ENCODE results near the gene FBXL4.
"Not testable (repeated sequence)": the region's sequence is repeated elsewhere in the genome, so short reads cannot be mapped to it uniquely, and the experiment has no call there.

The FBXL4 gene

GRCh38 chr6:98929498-98930060 is 18.2 kb downstream of the FBXL4 start:
- Mint-ChIP-seq H3K27me3 (no peaks in the 10 kb centered on the region), H3K4me3 (no peak overlapping the region), H3K36me3 (peaks cover 26% of the 10 kb centered on the region), H3K4me1 (ENCODE audit: low read depth) (peaks cover 44% of the 10 kb centered on the region), H3K27ac (no peak overlapping the region), H3K9me3 (ENCODE audit: low read depth) (no peaks in the 10 kb centered on the region)

GRCh38 chr6:98928688-98929087 is 19.1 kb downstream of the FBXL4 start:
- Mint-ChIP-seq H3K36me3 (peaks cover 26% of the 10 kb centered on the region), H3K4me1 (ENCODE audit: low read depth) (peaks cover 37% of the 10 kb centered on the region), H3K27ac (no peak overlapping the region), H3K27me3 (no peaks in the 10 kb centered on the region), H3K9me3 (ENCODE audit: low read depth) (no peaks in the 10 kb centered on the region), H3K4me3 (no peak overlapping the region)

GRCh38 chr6:98927534-98927933 is 20.2 kb downstream of the FBXL4 start:
- no peak overlapping the region for H3K27ac Mint-ChIP-seq
- peaks cover 23% of the 10 kb centered on the region for H3K36me3 Mint-ChIP-seq
- no peaks in the 10 kb centered on the region for H3K27me3 Mint-ChIP-seq
- no peaks in the 10 kb centered on the region for H3K9me3 Mint-ChIP-seq (ENCODE audit: low read depth)
- no peak overlapping the region for H3K4me3 Mint-ChIP-seq
- H3K4me1 Mint-ChIP-seq (ENCODE audit: low read depth), result peaks cover 28% of the 10 kb centered on the region

- Mint-ChIP-seq H3K4me3 (no peak overlapping the region), H3K27me3 (no peaks in the 10 kb centered on the region), H3K36me3 (peaks cover 23% of the 10 kb centered on the region), H3K4me1 (ENCODE audit: low read depth) (peaks cover 24% of the 10 kb centered on the region), H3K27ac (no peak overlapping the region), H3K9me3 (ENCODE audit: low read depth) (no peaks in the 10 kb centered on the region)
Measured at GRCh38 chr6:98925831-98926230, 21.9 kb downstream of the FBXL4 start.

- no peaks in the 10 kb centered on the region for H3K27me3 Mint-ChIP-seq
- no peaks in the 10 kb centered on the region for H3K9me3 Mint-ChIP-seq (ENCODE audit: low read depth)
- no peak overlapping the region for H3K27ac Mint-ChIP-seq
- H3K36me3 Mint-ChIP-seq, result peaks cover 23% of the 10 kb centered on the region
- H3K4me3 Mint-ChIP-seq, result no peak overlapping the region
- peaks cover 20% of the 10 kb centered on the region for H3K4me1 Mint-ChIP-seq (ENCODE audit: low read depth)
Measured at GRCh38 chr6:98924647-98925046, 23.1 kb downstream of the FBXL4 start.

- no peaks in the 10 kb centered on the region for H3K27me3 Mint-ChIP-seq
- no peak overlapping the region for H3K4me3 Mint-ChIP-seq
- H3K36me3 Mint-ChIP-seq, result peaks cover 16% of the 10 kb centered on the region
- no peak overlapping the region for H3K27ac Mint-ChIP-seq
- H3K9me3 Mint-ChIP-seq (ENCODE audit: low read depth), result peaks cover 3% of the 10 kb centered on the region
- peaks cover 11% of the 10 kb centered on the region for H3K4me1 Mint-ChIP-seq (ENCODE audit: low read depth)
Measured at GRCh38 chr6:98920904-98921431, 26.8 kb downstream of the FBXL4 start.

- not testable (repeated sequence) for H3K4me3 Mint-ChIP-seq; H3K27me3 Mint-ChIP-seq; H3K27ac Mint-ChIP-seq; H3K9me3 Mint-ChIP-seq (ENCODE audit: low read depth); H3K4me1 Mint-ChIP-seq (ENCODE audit: low read depth)
- H3K36me3 Mint-ChIP-seq, result peaks cover 33% of the 10 kb centered on the region
Measured at GRCh38 chr6:98910946-98911345, 36.8 kb downstream of the FBXL4 start.

GRCh38 chr6:98909236-98909635 is 38.5 kb downstream of the FBXL4 start:
- H3K27me3 Mint-ChIP-seq, result no peaks in the 10 kb centered on the region
- H3K4me3 Mint-ChIP-seq, result no peak overlapping the region
- H3K9me3 Mint-ChIP-seq (ENCODE audit: low read depth), result peaks cover 6% of the 10 kb centered on the region
- no peak overlapping the region for H3K27ac Mint-ChIP-seq
- H3K4me1 Mint-ChIP-seq (ENCODE audit: low read depth), result no peaks in the 10 kb centered on the region
- H3K36me3 Mint-ChIP-seq, result peaks cover 39% of the 10 kb centered on the region

- not testable (repeated sequence) for H3K9me3 Mint-ChIP-seq (ENCODE audit: low read depth); H3K4me1 Mint-ChIP-seq (ENCODE audit: low read depth); H3K27ac Mint-ChIP-seq; H3K4me3 Mint-ChIP-seq; H3K27me3 Mint-ChIP-seq
- peaks cover 37% of the 10 kb centered on the region for H3K36me3 Mint-ChIP-seq
Measured at GRCh38 chr6:98906342-98906741, 41.4 kb downstream of the FBXL4 start.

GRCh38 chr6:98905759-98906158 is 42.0 kb downstream of the FBXL4 start:
- H3K27me3 Mint-ChIP-seq, result no peaks in the 10 kb centered on the region
- no peak overlapping the region for H3K4me3 Mint-ChIP-seq
- peaks cover 43% of the 10 kb centered on the region for H3K36me3 Mint-ChIP-seq
- no peak overlapping the region for H3K27ac Mint-ChIP-seq
- H3K9me3 Mint-ChIP-seq (ENCODE audit: low read depth), result peaks cover 7% of the 10 kb centered on the region
- H3K4me1 Mint-ChIP-seq (ENCODE audit: low read depth), result no peaks in the 10 kb centered on the region

GRCh38 chr6:98904096-98904495 is 43.6 kb downstream of the FBXL4 start:
- H3K27me3 Mint-ChIP-seq, result no peaks in the 10 kb centered on the region
- H3K36me3 Mint-ChIP-seq, result peaks cover 56% of the 10 kb centered on the region
- H3K27ac Mint-ChIP-seq, result no peak overlapping the region
- no peak overlapping the region for H3K4me3 Mint-ChIP-seq
- no peaks in the 10 kb centered on the region for H3K4me1 Mint-ChIP-seq (ENCODE audit: low read depth)
- peaks cover 9% of the 10 kb centered on the region for H3K9me3 Mint-ChIP-seq (ENCODE audit: low read depth)

GRCh38 chr6:98900706-98901105 is 47.0 kb downstream of the FBXL4 start:
- Mint-ChIP-seq H3K4me3 (no peak overlapping the region), H3K36me3 (peaks cover 53% of the 10 kb centered on the region), H3K27ac (no peak overlapping the region), H3K4me1 (ENCODE audit: low read depth) (no peaks in the 10 kb centered on the region), H3K9me3 (ENCODE audit: low read depth) (peaks cover 3% of the 10 kb centered on the region), H3K27me3 (no peaks in the 10 kb centered on the region)

GRCh38 chr6:98894810-98895209 is 52.9 kb downstream of the FBXL4 start:
- Mint-ChIP-seq H3K4me1 (ENCODE audit: low read depth) (no peaks in the 10 kb centered on the region), H3K27me3 (no peaks in the 10 kb centered on the region), H3K4me3 (no peak overlapping the region), H3K9me3 (ENCODE audit: low read depth) (no peaks in the 10 kb centered on the region), H3K27ac (no peak overlapping the region), H3K36me3 (peaks cover 31% of the 10 kb centered on the region)

GRCh38 chr6:98887650-98888049 is 60.1 kb downstream of the FBXL4 start:
- Mint-ChIP-seq H3K4me3 (no peak overlapping the region), H3K27ac (no peak overlapping the region), H3K36me3 (peaks cover 28% of the 10 kb centered on the region), H3K4me1 (ENCODE audit: low read depth) (no peaks in the 10 kb centered on the region), H3K27me3 (no peaks in the 10 kb centered on the region), H3K9me3 (ENCODE audit: low read depth) (no peaks in the 10 kb centered on the region)

GRCh38 chr6:98885330-98885729 is 62.4 kb downstream of the FBXL4 start:
- H3K36me3 Mint-ChIP-seq, result peaks cover 24% of the 10 kb centered on the region
- no peaks in the 10 kb centered on the region for H3K9me3 Mint-ChIP-seq (ENCODE audit: low read depth)
- no peak overlapping the region for H3K27ac Mint-ChIP-seq
- H3K4me3 Mint-ChIP-seq, result no peak overlapping the region
- H3K27me3 Mint-ChIP-seq, result no peaks in the 10 kb centered on the region
- H3K4me1 Mint-ChIP-seq (ENCODE audit: low read depth), result no peaks in the 10 kb centered on the region

GRCh38 chr6:98880486-98880885 is 67.3 kb downstream of the FBXL4 start:
- Mint-ChIP-seq H3K4me3 (no peak overlapping the region), H3K27me3 (no peaks in the 10 kb centered on the region), H3K4me1 (ENCODE audit: low read depth) (no peaks in the 10 kb centered on the region), H3K27ac (no peak overlapping the region), H3K9me3 (ENCODE audit: low read depth) (no peaks in the 10 kb centered on the region), H3K36me3 (peaks cover 19% of the 10 kb centered on the region)
